Kidney glomerular epithelial cell (primary cell): ENCODE data around the gene CDK14.
A peak's percentile ranks its signal among the peaks of the same experiment; 100 is the strongest.

Experiments used
- DNase-seq: peaks from one replicate; lab custom pipeline; 2025; lab: John Stamatoyannopoulos, UW

Gene CDK14

GRCh38 chr7:91050677-91051076, 454.6 kb downstream of the CDK14 start:
- no peak for DNase-seq

- DNase-seq, result no peak
Observed at GRCh38 chr7:91051966-91052365, 455.8 kb downstream of the CDK14 start.

DNA sequence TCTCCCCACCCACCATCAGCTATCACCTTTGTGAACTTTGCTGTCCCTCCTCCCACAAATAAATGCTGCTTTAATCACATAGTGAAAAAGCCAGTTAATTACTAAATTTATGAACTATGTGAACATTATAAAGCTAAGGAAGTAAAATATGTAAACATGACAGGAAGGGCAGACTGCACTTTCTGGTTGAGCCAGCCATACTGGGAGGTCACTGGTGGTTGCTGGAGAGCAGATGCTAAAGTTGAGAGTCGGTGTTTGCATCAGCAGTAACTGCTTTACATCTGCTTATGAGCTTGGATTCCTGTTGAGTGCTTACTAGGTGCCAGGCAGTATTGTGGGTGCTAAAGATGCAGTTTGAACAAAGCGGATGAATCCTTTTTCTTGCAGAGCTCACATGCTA, 458.3 kb downstream of the CDK14 start:
- no peak for DNase-seq

DNA sequence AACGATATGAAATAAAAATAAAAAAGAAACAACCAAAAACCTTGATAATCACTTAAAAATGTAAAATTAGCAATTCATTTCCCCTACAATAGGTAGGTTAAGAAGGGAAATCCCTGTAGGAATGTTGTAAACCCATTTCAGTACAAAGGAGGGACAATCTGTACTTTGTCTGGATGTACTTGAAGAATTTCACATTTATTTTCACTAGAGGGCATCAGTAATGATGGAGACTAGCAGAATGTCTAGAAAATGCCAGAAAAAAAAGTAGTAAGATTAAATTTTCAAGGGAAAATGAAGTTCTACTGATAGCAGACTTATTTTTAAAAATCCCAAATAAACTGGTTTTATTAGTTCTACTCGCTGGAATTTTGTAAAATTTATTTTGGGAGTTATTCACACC, 459.1 kb downstream of the CDK14 start:
- peak; percentile 18 for DNase-seq

- DNase-seq, result no peak
Observed at GRCh38 chr7:91062713-91063112, 466.6 kb downstream of the CDK14 start.

GRCh38 chr7:91064052-91064451, 467.9 kb downstream of the CDK14 start:
- DNase-seq, result no peak

GRCh38 chr7:91064938-91065337, 468.8 kb downstream of the CDK14 start:
- peak; percentile 16 for DNase-seq

GRCh38 chr7:91066627-91067026, 470.5 kb downstream of the CDK14 start:
- no peak for DNase-seq

DNA sequence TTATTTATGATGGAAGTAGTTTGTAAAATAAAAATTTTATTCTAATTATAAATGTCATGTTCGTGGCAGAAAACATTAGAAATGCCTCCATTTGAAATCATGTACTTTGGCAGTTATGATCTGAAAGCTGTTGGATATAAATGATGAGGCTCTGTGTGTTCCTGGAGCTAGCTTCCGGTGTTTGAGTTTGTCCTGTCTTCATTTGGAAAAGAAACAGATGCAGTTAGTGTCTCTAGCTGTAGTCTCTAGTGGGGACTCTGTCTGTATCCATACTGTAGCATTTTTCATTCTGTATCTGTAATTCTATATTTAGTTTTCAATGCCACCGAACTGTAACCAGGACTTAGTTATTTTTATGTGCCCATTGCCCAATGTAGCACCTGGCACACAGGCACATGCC, 471.1 kb downstream of the CDK14 start:
- DNase-seq, result no peak

DNA sequence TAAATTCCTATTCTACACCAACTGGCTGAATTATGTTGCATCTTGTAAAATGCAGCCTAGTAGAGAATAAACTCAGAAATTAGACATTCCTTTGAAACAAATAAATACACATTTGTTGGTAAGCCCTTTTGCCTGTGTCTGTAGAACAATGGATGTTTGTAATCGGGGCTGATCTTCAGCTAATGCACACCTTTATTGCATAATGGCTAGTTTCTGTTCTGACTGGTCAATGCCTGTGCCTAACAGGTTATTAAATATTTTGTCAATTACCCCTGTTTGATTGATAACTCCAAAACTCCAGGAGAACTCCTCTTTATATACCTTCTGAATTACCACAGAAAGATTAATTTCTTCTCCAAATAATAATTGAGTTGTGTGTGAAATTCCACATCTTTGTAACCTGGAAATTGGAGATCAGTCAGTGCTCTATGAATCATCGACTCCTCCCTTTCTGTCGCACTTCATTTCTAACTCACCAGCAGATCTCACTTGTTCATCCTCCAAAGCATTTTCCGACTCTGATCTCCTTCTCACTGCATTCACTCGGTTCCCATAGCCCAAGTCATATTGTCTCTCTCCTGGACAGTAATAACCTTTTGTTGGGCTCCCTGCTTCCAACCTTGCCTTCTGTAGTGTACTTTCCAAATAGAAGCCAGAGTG, 472.1 kb downstream of the CDK14 start:
- peak; percentile 1 for DNase-seq

- no peak for DNase-seq
Observed at GRCh38 chr7:91069146-91069545, 473.0 kb downstream of the CDK14 start.

DNA sequence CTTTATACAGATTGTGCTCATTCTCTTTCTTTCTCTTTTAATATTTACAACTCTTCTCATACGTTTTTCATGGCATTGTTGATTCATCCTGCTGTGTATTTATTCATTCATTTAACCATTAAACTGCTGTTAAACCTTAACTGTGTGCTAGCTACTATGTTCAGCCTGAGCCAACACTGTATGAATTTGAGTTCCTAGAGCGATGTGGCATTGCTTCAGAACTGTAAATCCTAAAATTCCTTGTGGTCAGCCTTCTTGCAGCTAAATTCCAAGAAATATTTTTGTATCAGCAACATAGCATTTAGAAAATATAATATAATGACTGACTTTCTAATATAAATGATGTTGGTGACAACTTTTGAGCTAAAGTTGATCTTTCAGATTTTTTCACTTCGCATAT, 483.4 kb downstream of the CDK14 start:
- no peak for DNase-seq

DNA sequence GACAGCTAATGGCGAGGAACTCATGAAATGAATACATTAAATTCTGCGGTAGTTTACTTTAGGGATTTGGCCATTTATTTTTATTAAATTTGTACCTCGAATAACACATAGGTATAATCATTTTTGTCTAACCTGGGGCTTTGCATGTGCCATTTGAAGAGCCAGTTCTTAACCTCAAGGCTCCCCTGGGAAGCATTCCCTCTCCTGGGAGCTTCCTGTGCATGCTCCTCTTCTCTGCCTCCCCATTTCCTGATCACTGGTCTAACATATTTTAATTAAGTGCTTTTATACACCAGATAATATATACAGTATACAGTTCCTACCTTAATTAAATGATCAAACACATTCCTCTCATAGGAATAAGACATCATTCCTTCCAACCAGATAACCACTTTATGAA, 484.2 kb downstream of the CDK14 start:
- no peak for DNase-seq

GRCh38 chr7:91082038-91082437, 485.9 kb downstream of the CDK14 start:
- DNase-seq, result peak; percentile 7

- peak; percentile 43 for DNase-seq
Observed at GRCh38 chr7:91082852-91083495, 486.9 kb downstream of the CDK14 start.

DNA sequence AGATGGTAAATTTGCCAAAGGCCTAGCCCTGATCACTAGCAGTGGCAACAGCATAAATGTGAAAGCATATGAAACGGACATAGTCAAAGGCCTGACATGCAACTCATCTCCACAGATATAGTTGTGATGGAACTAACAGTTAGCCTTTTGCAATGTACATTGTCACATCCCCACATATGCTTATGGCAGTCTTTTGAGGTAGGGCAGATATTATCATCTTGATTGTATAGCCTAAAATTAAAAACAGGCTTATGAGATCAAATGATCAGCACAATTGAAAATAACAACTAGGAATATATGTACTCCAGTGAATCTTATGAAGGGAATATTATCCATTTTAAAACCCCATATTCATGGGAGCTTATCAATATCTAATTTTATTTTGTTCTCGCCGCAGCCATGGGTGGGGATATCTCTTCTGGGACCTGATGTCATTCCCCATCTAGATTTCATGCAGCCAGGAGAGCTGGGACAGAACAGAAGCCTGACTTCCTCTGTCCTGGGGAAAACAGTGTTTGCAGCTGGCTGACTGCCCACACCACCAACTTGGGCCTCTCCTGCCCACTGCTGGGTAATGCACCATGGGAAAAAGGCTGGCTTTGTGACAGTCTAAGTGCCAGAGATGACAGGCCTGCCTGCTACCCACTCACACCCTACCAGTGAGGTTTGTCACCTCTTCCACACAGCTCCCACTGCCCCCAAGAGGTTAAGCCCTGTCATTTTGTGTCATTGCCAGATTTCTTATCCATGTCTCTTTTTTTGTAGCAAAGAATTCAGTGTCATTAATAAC, 487.9 kb downstream of the CDK14 start:
- no peak for DNase-seq

DNA sequence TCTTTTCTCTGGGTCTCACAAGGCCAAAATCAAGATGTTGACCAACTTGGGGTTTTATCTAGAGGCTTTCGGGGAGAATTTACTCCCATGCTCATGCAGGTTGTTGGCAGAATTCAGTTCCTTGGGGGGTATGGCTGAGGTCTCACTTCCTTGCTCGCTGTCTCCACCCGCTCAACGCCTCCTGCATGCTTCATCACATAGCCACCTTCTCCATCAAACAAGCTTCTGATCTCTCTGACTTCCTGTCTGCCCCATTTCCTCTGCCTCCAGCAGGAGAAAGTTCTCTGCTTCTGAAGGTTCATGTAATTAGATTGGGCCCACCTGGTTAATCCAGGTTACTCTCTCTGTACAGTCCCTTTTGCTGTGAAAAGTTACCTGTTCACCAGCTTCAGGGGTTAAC, 489.1 kb downstream of the CDK14 start:
- no peak for DNase-seq

DNA sequence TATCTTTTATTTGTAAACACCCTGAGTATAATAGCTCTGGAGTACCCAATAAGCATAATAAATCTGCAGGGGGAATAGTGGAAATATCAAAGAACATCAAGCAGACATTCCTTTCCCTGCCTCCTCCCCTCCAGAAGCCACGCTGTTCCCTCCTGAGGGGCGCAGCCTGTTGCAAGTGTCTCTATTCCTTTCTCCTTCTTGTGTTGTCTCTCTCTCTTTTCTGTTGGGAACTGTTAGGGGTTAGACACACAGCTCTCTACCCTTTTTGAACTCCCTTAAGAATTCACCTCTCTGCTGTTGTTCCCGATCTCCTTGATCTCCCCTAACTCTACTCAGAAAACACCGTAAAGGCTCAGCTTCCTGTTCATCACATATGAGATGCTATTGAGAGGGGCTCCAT, 490.1 kb downstream of the CDK14 start:
- no peak for DNase-seq

DNA sequence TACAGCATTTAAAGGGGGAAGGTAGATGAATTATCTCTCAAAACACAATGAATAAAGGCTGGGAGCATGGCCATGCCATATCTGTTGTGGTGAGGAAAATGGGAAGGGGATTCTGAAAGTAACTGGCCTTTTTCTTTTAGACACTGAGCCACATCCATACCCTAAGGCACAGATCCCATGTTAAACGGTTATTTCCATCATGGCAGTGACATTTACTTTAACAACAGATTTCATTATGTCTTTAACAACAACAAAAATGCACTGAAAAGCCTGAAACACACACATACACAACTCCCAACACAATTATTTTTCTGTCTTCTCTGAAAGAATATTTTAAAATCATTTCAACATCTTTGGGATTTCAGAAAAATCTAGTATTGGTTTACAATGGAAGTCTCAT, 492.0 kb downstream of the CDK14 start:
- DNase-seq, result no peak

DNA sequence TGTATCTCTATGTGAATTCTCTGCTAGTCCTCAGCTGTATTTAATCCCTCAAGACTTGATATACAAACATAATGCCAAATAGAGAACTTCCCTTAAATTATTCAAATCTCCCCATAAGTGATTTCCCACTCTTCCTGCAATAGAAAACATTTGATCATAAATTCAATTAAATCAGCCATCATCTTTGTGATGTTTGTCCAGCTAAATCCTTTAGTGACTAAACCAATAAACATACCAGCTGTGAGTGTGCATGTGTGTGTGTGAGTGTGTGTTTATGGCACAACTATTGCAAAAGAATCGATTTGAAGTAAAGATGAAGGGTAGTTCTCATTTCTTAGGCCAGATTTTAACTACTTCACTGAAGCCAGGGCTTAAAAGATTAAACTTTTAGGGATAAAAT, 492.6 kb downstream of the CDK14 start:
- DNase-seq, result no peak

DNA sequence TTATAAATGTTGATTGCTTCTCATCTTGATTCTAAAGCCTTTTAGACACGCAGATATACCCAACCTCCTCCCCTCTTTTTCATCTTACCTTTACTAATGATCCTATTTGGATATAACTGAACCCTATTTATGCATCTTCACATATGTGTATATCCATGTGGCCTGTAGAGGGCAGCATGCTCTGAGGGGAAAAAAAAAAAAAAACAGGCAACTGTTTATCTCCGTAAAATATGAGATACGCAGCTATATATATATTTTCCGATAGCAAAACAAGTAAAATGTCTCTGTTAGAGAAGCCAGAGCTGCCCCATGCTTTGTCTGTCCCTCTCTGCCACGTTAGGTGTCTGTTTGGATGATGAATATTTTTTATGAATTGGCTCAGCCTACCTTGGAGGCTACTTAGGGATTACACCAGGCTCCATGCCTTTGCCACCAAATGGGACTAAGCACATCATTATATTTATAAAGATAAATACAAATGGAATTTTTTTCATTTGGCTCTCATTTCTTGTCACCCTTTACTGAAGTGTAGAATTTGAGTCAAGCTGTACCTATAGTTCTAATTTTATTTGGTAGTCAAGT, 493.4 kb downstream of the CDK14 start:
- peak; percentile 26 for DNase-seq

DNA sequence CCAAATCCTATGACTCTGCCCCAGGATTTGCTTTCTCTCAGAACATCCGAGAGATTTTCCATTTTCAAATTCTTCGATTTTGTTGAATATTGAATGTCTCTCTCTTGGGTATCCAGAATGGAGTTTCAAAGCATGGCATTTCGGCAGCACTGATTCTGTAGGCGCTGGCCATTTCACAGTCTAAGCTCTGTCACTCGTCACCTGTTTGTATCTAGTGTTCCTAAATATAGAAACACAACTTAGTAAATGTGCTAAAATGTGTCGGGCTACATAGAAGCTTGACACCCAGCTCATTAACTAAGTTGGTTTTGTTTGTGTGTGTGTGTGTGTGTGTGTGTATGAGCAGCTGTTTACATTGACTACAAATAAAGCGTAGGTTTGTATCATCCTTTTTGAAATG, 494.6 kb downstream of the CDK14 start:
- DNase-seq, result no peak

GRCh38 chr7:91091631-91092030, 495.5 kb downstream of the CDK14 start:
- no peak for DNase-seq
